Measurements from ENCODE around the gene ATP8B4.

Gene ATP8B4

DNA sequence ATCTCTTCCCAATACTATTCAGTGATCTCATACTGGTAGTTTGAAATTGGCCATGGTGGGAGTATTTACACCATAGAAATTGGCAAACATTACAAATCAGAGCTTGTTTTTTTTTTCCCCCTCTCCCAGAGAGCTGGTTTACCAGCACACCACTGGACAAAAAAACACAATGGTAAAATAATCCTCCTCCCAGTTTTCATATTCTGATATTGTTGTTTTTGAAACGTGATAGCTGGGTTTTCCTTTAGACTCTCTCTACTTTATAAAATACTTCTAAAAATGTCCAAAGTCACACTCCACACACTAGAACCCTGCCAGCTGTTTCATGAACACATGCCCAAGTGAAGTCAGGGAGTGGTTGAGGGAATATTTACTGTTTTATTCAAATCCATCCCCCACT is 310.7 kb downstream of the ATP8B4 start:
- no peak for DNase-seq (ENCODE audit: low read depth)
- TF ChIP-seq, protein P1, sequence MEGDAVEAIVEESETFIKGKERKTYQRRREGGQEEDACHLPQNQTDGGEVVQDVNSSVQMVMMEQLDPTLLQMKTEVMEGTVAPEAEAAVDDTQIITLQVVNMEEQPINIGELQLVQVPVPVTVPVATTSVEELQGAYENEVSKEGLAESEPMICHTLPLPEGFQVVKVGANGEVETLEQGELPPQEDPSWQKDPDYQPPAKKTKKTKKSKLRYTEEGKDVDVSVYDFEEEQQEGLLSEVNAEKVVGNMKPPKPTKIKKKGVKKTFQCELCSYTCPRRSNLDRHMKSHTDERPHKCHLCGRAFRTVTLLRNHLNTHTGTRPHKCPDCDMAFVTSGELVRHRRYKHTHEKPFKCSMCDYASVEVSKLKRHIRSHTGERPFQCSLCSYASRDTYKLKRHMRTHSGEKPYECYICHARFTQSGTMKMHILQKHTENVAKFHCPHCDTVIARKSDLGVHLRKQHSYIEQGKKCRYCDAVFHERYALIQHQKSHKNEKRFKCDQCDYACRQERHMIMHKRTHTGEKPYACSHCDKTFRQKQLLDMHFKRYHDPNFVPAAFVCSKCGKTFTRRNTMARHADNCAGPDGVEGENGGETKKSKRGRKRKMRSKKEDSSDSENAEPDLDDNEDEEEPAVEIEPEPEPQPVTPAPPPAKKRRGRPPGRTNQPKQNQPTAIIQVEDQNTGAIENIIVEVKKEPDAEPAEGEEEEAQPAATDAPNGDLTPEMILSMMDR (IDR thresholded peaks at IDR 0.05; ENCODE audit: insufficient read depth, low read depth, low read length, missing control alignments) = no peak

More for the DNA sequence above, 310.7 kb downstream of the ATP8B4 start:
- H3K4me3 ChIP-seq (ENCODE audit: low read depth, low read length) = no peak overlapping the region
